Endothelial cell of umbilical vein (primary cell): Measurements from ENCODE around the gene SLC25A48. TPM values are rescaled to one million over a fixed set of nuclear protein-coding genes. Genes with fewer than 3 reads are reported as not detected.
A peak's percentile ranks its signal among the peaks of the same experiment; 100 is the strongest.

ENCODE experiments used
- BruUV-seq: library from RNA; stranded (reverse); fragments of 400-500 nt; replicated peaks from 2 replicates; lab custom pipeline; 2021; lab: Mats Ljungman, UMichigan
- CTCF ChIA-PET: fragments of 300-600, 350-600 bp; sonication (Branson Sonifier 250); formaldehyde crosslinking; loops from one replicate; lab custom pipeline; 2021; ENCODE audit warnings: antibody characterized with exemption, inconsistent platforms; lab: Charles Lee
- POLR2A ChIA-PET: fragments of 300-600, 350-600 bp; sonication (Branson Sonifier 250); formaldehyde crosslinking; loops from one replicate; lab custom pipeline; 2021; ENCODE audit warnings: antibody characterized with exemption, inconsistent platforms; lab: Charles Lee
- DNase-seq: peaks from one replicate; pipeline ENCODE4 v3.0.0-alpha.2; 2011; ENCODE audit warnings: low read depth, low spot score
- FAIRE-seq: peaks from 2 replicates; lab custom pipeline; 2011; peaks lifted over from hg19 to GRCh38; lab: Jason Lieb, UNC
- H2AFZ ChIP-seq: 2 replicates; pipeline ENCODE4 v1.6.0; 2012; ENCODE audit warnings: low read depth, low read length, control low read depth, inconsistent platforms
- H3K27ac ChIP-seq: 2 replicates; pipeline ENCODE4 v1.5.1; 2011; ENCODE audit warnings: low read depth, mild to moderate bottlenecking, control low read depth, low read length, moderate library complexity; ENCODE audit not compliant: insufficient read depth
- H3K27me3 ChIP-seq, 2 experiments: 2 replicates each; pipeline versions ENCODE4 v1.6.0 to v1.6.1; 2011; ENCODE audit warnings: low read length in 2 of 2, mixed read lengths in 1 of 2; ENCODE audit not compliant: control insufficient read depth in 2 of 2, insufficient read depth in 2 of 2
- H3K36me3 ChIP-seq, 2 experiments: 2 replicates in 1 of 2; 3 replicates in 1 of 2; pipeline ENCODE4 v1.5.1; 2011; ENCODE audit warnings: low read length in 2 of 2, mild to moderate bottlenecking in 1 of 2, moderate library complexity in 1 of 2; ENCODE audit not compliant: control insufficient read depth in 2 of 2, insufficient read depth in 2 of 2; ENCODE audit errors: extremely low read depth in 1 of 2
- H3K4me1 ChIP-seq: 3 replicates; pipeline ENCODE4 v1.5.1; 2011; ENCODE audit warnings: mild to moderate bottlenecking, low read length; ENCODE audit not compliant: control insufficient read depth, insufficient read depth; ENCODE audit errors: extremely low read depth
- H3K4me2 ChIP-seq: 2 replicates; pipeline ENCODE4 v1.6.1; 2011; ENCODE audit warnings: low read length, control low read depth, mixed read lengths; ENCODE audit not compliant: insufficient read depth
- H3K4me3 ChIP-seq, 3 experiments: fragments of 200-600 bp in 1 of 3; sonication (generic), shearing (Covaris generic) in 1 of 3; replicated peaks in 1 of 3; 2 replicates each; pipeline ENCODE4 v1.5.1; 2011 to 2016; ENCODE audit warnings: control low read depth in 3 of 3, low read length in 3 of 3, mild to moderate bottlenecking in 2 of 3, inconsistent platforms in 1 of 3, low read depth in 1 of 3, moderate library complexity in 1 of 3; ENCODE audit not compliant: insufficient read depth in 1 of 3
- H3K79me2 ChIP-seq: 2 replicates; pipeline ENCODE4 v1.6.0; 2012; ENCODE audit warnings: low read length, inconsistent platforms; ENCODE audit not compliant: control insufficient read depth, insufficient read depth
- H3K9ac ChIP-seq: replicated peaks from 2 replicates; pipeline ENCODE3; 2011; ENCODE audit warnings: low read length, control low read depth; ENCODE audit not compliant: insufficient read depth; ENCODE audit errors: extremely low read depth
- H3K9me1 ChIP-seq: replicated peaks from 3 replicates; pipeline ENCODE4 v1.6.0; 2011; ENCODE audit warnings: mild to moderate bottlenecking, low read length; ENCODE audit not compliant: control insufficient read depth, insufficient read depth; ENCODE audit errors: extremely low read depth
- H3K9me3 ChIP-seq: replicated peaks from 2 replicates; pipeline ENCODE4 v1.5.1; 2012; ENCODE audit warnings: low read length, inconsistent platforms; ENCODE audit not compliant: control insufficient read depth, insufficient read depth
- H4K20me1 ChIP-seq: replicated peaks from 2 replicates; pipeline ENCODE3; 2011; ENCODE audit warnings: mild to moderate bottlenecking, low read length; ENCODE audit not compliant: control insufficient read depth, insufficient read depth; ENCODE audit errors: extremely low read depth
- CTCF ChIP-seq, 2 donors: IDR thresholded peaks; 1 replicate in 1 of 2; 2 replicates in 1 of 2; pipeline ENCODE4 v1.5.1; 2011; ENCODE audit warnings: low read length in 2 of 2, mild to moderate bottlenecking in 2 of 2, moderate library complexity in 2 of 2, control low read depth in 1 of 2, inconsistent platforms in 1 of 2, low read depth in 1 of 2; ENCODE audit not compliant: insufficient read depth in 1 of 2; ENCODE audit errors: extremely low read depth in 1 of 2
- EZH2 ChIP-seq: IDR thresholded peaks from 2 replicates; pipeline ENCODE4 v1.6.1; 2012; ENCODE audit warnings: borderline replicate concordance, low read depth, mild to moderate bottlenecking, moderate library complexity, low read length, inconsistent platforms; ENCODE audit not compliant: severe bottlenecking
- FOS ChIP-seq: IDR thresholded peaks from 2 replicates; pipeline ENCODE4 v1.6.1; 2011; ENCODE audit warnings: mild to moderate bottlenecking, low read length, moderate library complexity, borderline replicate concordance; ENCODE audit not compliant: insufficient read depth
- MYC ChIP-seq: IDR thresholded peaks from one replicate; pipeline ENCODE4 v1.6.1; 2011; ENCODE audit warnings: mild to moderate bottlenecking, low read depth, low read length
- dilution Hi-C: fragments of 300-500 bp; cut with MboI; formaldehyde crosslinking; loops from one replicate; pipeline ENCODE4 v1.15.0; 2019; ENCODE audit warnings: low sequenced_read_pairs; ENCODE audit not compliant: extremely low pct_ligation_motif_present
- intact Hi-C: fragments of 100-400 bp; cut with micrococcal nuclease; formaldehyde crosslinking; loops from one replicate; pipeline ENCODE4 v1.10.0; 2022
- polyA plus RNA-seq, 4 experiments: library from polyadenylated mRNA; depleted of rRNA in 3 of 4; stranded (reverse) in 3 of 4; unstranded in 1 of 4; fragments of >200 nt; gene quantifications; 2 replicates each; pipeline versions ENCODE4 v1.2.1 to v1.2.3, GENCODE V29; 2011 to 2012; ENCODE audit warnings: missing spikeins in 1 of 4
- total RNA-seq: library from RNA; stranded (reverse); gene quantifications from 2 replicates; pipeline ENCODE4 v1.2.3, GENCODE V29; 2021
- TF ChIP-seq, protein P1 (sequence below): IDR thresholded peaks from 2 replicates; pipeline ENCODE4 v1.6.1; 2011; ENCODE audit not compliant: insufficient read depth, insufficient read length

SLC25A48 gene
- total and polyA plus RNA-seq, 2 donors (not counting 3 experiments of a cell fraction or from before 2014, with no cell fraction given): not detected

DNA sequence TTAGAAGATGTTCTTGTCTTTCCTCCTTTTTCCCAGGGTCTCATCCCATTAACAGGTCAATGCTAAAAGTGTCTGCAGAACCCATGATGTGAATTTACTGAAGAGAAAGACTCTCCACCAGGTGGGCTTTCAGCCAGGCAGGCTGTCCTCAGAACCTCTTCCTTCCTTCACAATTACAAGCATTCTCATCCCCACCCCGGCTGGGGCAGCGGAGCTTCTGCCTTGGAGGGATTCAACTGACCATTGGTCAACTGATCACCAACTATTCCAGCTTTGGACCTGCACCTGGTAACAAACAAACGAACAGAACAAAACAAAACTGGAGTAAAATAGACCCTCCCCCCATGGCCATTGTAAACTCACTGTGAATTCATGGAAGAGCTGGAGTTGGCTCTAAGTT is 48.6 kb downstream of the SLC25A48 start:
- dilution Hi-C loops: no loop called here
- FAIRE-seq (no peak), DNase-seq (no peak)
- intact Hi-C loops: no loop called here
- no peak overlapping the region for H3K27ac ChIP-seq
- POLR2A ChIA-PET: no interaction called here
- H3K79me2 ChIP-seq: no peaks in the 10 kb centered on the region
- no peaks in the 10 kb centered on the region for H3K9me3 ChIP-seq
- H3K36me3 ChIP-seq: no peaks in the 10 kb centered on the region
- TF ChIP-seq MYC (no peak), FOS (no peak)
- TF ChIP-seq, protein P1, sequence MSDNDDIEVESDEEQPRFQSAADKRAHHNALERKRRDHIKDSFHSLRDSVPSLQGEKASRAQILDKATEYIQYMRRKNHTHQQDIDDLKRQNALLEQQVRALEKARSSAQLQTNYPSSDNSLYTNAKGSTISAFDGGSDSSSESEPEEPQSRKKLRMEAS: no peak
- no TSS peak for BruUV-seq
- no peaks in the 10 kb centered on the region for H3K4me1 ChIP-seq
- H3K9me1 ChIP-seq: no peaks in the 10 kb centered on the region
- no peaks in the 10 kb centered on the region for H4K20me1 ChIP-seq
- no peak overlapping the region for H3K4me3 ChIP-seq
- CTCF ChIA-PET: interaction anchor here (1.0 kb wide), 1 partner anchor 9 kb away, joined by 3 read pairs; no protein-coding TSS in a partner anchor
- peaks cover 0 to 5% of the 10 kb centered on the region in 2 experiments for H3K27me3 ChIP-seq
- no peak overlapping the region for H2AFZ ChIP-seq
- H3K9ac ChIP-seq: no peak overlapping the region
- no peak overlapping the region for H3K4me2 ChIP-seq

GRCh38 chr5:135883441-135883840 is 49.0 kb downstream of the SLC25A48 start:
- Histone ChIP-seq H3K9ac (no peak overlapping the region), H3K9me1 (no peaks in the 10 kb centered on the region), H3K27me3 (peaks cover 0 to 5% of the 10 kb centered on the region in 2 experiments), H3K4me2 (no peak overlapping the region), H3K27ac (no peak overlapping the region), H2AFZ (no peak overlapping the region), H3K4me1 (no peaks in the 10 kb centered on the region), H3K36me3 (no peaks in the 10 kb centered on the region), H3K79me2 (no peaks in the 10 kb centered on the region), H4K20me1 (no peaks in the 10 kb centered on the region), H3K4me3 (no peak overlapping the region), H3K9me3 (no peaks in the 10 kb centered on the region)
- DNase-seq (no peak), FAIRE-seq (no peak)
- ChIA-PET POLR2A (no interaction called here), CTCF (interaction anchor here (1.0 kb wide), 1 partner anchor 9 kb away, joined by 3 read pairs; no protein-coding TSS in a partner anchor)
- intact Hi-C loops (no loop called here), dilution Hi-C loops (no loop called here)
- TF ChIP-seq CTCF (IDR thresholded peaks at IDR 0.05; ENCODE audit: extremely low read depth in 1 of 2, insufficient read depth in 1 of 2, low read depth in 1 of 2, low read length in 2 of 2) (peak in 1 of 2 donors; percentile 22), EZH2 (no peak)
- BruUV-seq: no TSS peak
